ENCODE measurements around the gene EPHA10.

Gene EPHA10

DNA sequence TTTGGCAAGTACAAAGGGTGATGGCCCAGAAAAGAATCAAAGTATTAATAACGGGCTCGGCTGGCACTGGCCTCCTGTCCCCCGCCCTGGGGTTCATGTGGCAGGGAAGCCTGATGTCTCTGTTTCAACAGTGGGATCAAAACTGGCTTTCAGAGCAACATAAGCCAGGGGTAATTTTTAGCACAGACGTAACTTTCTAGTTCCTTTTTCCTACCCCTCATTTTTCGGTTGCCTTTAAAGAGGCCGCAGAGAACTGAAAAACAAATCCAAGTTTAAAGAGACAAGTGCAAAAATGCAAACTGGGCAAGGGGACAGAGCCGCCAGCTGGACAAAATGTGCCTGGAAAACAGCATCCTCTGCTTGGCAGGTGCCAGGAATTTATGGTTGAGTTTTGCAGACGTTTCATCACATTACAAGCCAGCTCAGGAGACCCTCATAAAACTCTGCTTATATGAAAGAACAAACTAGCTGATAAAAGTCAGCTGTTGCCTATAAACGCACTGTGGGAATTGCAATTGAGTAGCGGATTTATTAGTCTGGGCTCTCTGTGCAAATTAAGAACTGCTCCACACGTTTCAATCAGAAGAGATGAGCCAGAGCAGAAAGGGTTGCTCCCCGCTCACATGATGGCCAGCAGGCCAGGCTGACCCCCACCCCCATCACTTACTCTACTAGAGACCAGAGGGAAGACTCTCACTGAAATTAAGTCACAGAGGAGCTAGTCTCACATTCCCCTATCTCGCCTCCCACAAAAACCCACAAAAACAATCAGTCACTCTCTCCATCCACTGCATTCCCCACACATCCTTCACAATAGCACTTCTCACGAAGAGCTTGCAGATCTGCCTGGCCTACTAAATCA lies 88.4 kb downstream of the EPHA10 start:
- H3K4me3 ChIP-seq (ENCODE audit: low read depth, low read length): no peak overlapping the region
- DNase-seq: no peak
- no peak overlapping the region for H3K27ac ChIP-seq
- H3K9me3 ChIP-seq (ENCODE audit: severe bottlenecking): no peaks in the 10 kb centered on the region
- H3K27me3 ChIP-seq (ENCODE audit: insufficient read depth, low read depth, severe bottlenecking): no peaks in the 10 kb centered on the region
- TF ChIP-seq, protein P1, sequence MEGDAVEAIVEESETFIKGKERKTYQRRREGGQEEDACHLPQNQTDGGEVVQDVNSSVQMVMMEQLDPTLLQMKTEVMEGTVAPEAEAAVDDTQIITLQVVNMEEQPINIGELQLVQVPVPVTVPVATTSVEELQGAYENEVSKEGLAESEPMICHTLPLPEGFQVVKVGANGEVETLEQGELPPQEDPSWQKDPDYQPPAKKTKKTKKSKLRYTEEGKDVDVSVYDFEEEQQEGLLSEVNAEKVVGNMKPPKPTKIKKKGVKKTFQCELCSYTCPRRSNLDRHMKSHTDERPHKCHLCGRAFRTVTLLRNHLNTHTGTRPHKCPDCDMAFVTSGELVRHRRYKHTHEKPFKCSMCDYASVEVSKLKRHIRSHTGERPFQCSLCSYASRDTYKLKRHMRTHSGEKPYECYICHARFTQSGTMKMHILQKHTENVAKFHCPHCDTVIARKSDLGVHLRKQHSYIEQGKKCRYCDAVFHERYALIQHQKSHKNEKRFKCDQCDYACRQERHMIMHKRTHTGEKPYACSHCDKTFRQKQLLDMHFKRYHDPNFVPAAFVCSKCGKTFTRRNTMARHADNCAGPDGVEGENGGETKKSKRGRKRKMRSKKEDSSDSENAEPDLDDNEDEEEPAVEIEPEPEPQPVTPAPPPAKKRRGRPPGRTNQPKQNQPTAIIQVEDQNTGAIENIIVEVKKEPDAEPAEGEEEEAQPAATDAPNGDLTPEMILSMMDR (IDR thresholded peaks at IDR 0.05; ENCODE audit: low read depth, low read length): no peak
- H3K36me3 ChIP-seq: peaks cover 7% of the 10 kb centered on the region

DNA sequence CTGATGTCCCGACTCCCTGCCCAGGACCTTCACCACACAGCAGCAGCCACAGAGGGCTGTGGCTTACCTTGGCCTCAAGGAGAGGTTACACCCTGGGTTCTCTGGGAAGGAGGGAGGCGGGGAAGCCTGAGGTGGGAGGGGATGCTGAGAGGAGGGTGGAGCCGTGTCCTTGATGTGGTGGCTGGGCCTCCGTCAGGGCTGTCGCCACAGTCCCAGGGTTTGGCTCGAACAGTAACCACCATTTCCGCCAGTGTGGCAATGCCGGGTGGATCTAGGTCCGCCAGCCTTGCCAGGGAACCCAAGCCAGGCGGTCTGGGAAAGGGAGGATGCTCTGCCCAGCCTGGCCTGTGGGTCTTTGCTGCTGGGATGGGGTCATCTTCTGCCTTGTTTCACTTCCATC lies 91.0 kb downstream of the EPHA10 start:
- Histone ChIP-seq H3K36me3 (no peaks in the 10 kb centered on the region), H3K27ac (no peak overlapping the region), H3K27me3 (ENCODE audit: insufficient read depth, low read depth, severe bottlenecking) (no peaks in the 10 kb centered on the region), H3K4me3 (ENCODE audit: low read depth, low read length) (no peak overlapping the region), H3K9me3 (ENCODE audit: severe bottlenecking) (no peaks in the 10 kb centered on the region)
- TF ChIP-seq, protein P1 (IDR thresholded peaks at IDR 0.05; ENCODE audit: low read depth, low read length): no peak
- no peak for DNase-seq

DNA sequence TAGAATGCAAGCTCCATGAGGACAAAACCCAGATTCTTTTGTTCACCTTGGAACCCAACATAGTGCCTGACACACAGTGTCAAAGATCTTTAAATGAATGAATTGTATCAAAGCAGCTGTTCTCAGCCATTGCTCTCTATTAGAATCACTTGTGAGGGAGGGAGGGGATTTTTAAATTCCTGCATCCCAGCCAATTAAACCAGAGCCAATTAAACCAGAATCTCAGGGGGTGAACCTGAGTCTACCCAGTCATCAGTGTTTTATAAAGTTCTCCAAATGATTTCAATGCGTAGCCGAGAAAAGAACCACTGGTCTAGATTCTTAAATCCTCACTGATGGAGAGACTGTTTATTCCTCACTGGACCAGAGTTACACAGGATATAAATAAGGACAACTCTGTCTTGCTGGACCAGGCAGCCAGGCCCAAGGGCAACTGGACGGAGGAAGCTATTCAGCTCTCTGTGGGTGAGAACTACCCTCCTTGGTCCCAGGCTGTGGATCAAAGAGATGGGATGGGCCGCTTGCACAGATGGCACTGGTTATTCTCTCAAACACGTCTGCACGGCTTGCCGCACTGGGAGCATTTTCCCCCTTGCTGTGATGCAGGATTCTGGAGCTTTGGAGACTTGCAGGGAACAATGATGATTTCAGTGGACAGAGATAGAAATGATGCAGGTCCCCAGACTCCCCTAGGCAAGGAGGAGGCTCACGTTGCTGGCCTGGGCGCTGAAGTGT lies 92.6 kb downstream of the EPHA10 start:
- Histone ChIP-seq H3K27ac (no peak overlapping the region), H3K9me3 (ENCODE audit: severe bottlenecking) (no peaks in the 10 kb centered on the region), H3K4me3 (ENCODE audit: low read depth, low read length) (no peak overlapping the region), H3K27me3 (ENCODE audit: insufficient read depth, low read depth, severe bottlenecking) (no peaks in the 10 kb centered on the region), H3K36me3 (no peaks in the 10 kb centered on the region)
- TF ChIP-seq, protein P1 (IDR thresholded peaks at IDR 0.05; ENCODE audit: low read depth, low read length): no peak
- DNase-seq: no peak

DNA sequence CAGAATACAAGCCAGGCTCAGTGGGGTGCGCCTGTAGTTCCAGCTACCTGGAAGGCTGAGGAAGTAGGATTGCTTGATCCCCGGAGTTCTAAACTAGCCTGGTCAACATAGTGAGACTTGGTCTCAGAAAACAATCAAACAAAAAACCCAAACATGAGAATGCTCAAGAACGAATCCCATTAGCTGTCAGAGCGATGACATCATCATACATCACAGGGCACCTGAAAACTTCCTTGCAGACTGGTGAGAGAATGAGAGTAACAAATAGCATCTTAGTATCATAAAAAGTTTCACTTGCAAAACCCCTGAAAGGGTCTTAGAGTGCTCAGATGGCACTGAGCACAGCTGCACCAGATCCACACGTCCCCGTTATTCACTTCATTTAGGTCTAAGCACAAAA lies 93.7 kb downstream of the EPHA10 start:
- Histone ChIP-seq H3K4me3 (ENCODE audit: low read depth, low read length) (no peak overlapping the region), H3K36me3 (no peaks in the 10 kb centered on the region), H3K27ac (no peak overlapping the region), H3K9me3 (ENCODE audit: severe bottlenecking) (no peaks in the 10 kb centered on the region), H3K27me3 (ENCODE audit: insufficient read depth, low read depth, severe bottlenecking) (no peaks in the 10 kb centered on the region)
- DNase-seq: no peak
- TF ChIP-seq, protein P1 (IDR thresholded peaks at IDR 0.05; ENCODE audit: low read depth, low read length): no peak

DNA sequence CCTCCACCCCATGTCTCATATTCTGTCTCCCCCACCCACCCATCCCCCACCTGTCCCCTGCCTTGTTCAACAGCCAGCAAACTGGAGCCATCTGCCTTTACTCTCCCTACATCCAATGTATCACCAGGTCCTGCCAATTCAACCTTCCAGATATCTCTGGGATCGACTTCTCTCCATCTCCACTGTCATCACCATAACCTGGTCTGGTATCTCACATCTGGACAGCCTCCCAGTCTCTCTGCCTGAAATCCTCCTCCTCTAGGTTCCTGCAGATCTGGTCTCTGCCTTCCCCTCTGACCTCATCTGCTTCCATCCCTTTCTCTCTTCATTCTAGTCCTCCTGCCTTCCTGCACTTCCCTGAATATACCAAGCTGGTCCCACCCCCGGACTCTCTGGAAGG lies 94.8 kb downstream of the EPHA10 start:
- H3K36me3 ChIP-seq: no peaks in the 10 kb centered on the region
- no peaks in the 10 kb centered on the region for H3K9me3 ChIP-seq (ENCODE audit: severe bottlenecking)
- no peak overlapping the region for H3K4me3 ChIP-seq (ENCODE audit: low read depth, low read length)
- DNase-seq: no peak
- no peaks in the 10 kb centered on the region for H3K27me3 ChIP-seq (ENCODE audit: insufficient read depth, low read depth, severe bottlenecking)
- TF ChIP-seq, protein P1 (IDR thresholded peaks at IDR 0.05; ENCODE audit: low read depth, low read length): no peak
- no peak overlapping the region for H3K27ac ChIP-seq
